Measurements from ENCODE around the gene OR2B2. TPM values are rescaled to one million over a fixed set of nuclear protein-coding genes. Genes with fewer than 3 reads are reported as not detected.

Gene OR2B2
- total RNA-seq, 1 donor: not detected

- no peak for DNase-seq (ENCODE audit: insufficient read length, low spot score, missing footprints)
- Histone ChIP-seq H3K9me3 (ENCODE audit: low read depth, low read length) (no peaks in the 10 kb centered on the region), H3K4me1 (ENCODE audit: insufficient read depth, low read length) (peaks cover 29% of the 10 kb centered on the region), H3K36me3 (ENCODE audit: insufficient read depth, low read length) (no peaks in the 10 kb centered on the region), H3K4me3 (ENCODE audit: insufficient read depth, low read length) (no peak overlapping the region), H3K27ac (ENCODE audit: low read depth, low read length) (no peak overlapping the region), H3K79me2 (ENCODE audit: insufficient read depth, low read length) (no peaks in the 10 kb centered on the region), H2AFZ (ENCODE audit: low read length) (no peak overlapping the region), H4K20me1 (ENCODE audit: insufficient read depth, low read length) (no peaks in the 10 kb centered on the region), H3K4me2 (ENCODE audit: insufficient read depth, low read length) (no peak overlapping the region), H3K27me3 (ENCODE audit: insufficient read depth, low read length) (no peaks in the 10 kb centered on the region)
- no peak for TF ChIP-seq CTCF (IDR thresholded peaks at IDR 0.05; ENCODE audit: extremely low read depth, low read depth, low read length)
These were observed 41.8 kb downstream of the OR2B2 start for GRCh38 chr6:27870291-27870870.

DNA sequence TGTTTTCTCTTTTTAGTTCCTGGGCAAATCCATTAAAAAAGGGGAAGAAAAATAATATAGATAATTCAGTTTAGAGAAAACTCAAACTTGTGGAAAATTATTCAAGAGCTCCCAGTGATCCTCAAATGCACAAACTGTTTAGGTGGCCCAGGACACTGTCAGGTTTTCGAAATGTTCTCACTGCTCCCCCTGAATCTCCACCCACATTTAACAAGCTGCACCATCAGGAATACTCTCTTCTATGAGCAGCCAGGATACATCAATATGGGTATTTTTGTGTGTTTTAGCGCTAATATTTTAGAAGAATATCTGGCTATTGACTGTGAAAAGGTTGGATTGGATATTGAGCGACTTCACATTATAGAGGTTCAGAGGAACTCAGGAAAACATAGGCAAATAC is 43.9 kb downstream of the OR2B2 start:
- H3K4me3 ChIP-seq (ENCODE audit: insufficient read depth, low read length): no peak overlapping the region
- H4K20me1 ChIP-seq (ENCODE audit: insufficient read depth, low read length): no peaks in the 10 kb centered on the region
- peaks cover 22% of the 10 kb centered on the region for H3K4me1 ChIP-seq (ENCODE audit: insufficient read depth, low read length)
- H2AFZ ChIP-seq (ENCODE audit: low read length): peak overlapping the region; percentile 95
- TF ChIP-seq CTCF (IDR thresholded peaks at IDR 0.05; ENCODE audit: extremely low read depth, low read depth, low read length): no peak
- H3K27me3 ChIP-seq (ENCODE audit: insufficient read depth, low read length): no peaks in the 10 kb centered on the region
- no peaks in the 10 kb centered on the region for H3K36me3 ChIP-seq (ENCODE audit: insufficient read depth, low read length)
- H3K79me2 ChIP-seq (ENCODE audit: insufficient read depth, low read length): no peaks in the 10 kb centered on the region
- H3K4me2 ChIP-seq (ENCODE audit: insufficient read depth, low read length): no peak overlapping the region
- DNase-seq (ENCODE audit: insufficient read length, low spot score, missing footprints): no peak
- no peak overlapping the region for H3K27ac ChIP-seq (ENCODE audit: low read depth, low read length)
- no peaks in the 10 kb centered on the region for H3K9me3 ChIP-seq (ENCODE audit: low read depth, low read length)

DNA sequence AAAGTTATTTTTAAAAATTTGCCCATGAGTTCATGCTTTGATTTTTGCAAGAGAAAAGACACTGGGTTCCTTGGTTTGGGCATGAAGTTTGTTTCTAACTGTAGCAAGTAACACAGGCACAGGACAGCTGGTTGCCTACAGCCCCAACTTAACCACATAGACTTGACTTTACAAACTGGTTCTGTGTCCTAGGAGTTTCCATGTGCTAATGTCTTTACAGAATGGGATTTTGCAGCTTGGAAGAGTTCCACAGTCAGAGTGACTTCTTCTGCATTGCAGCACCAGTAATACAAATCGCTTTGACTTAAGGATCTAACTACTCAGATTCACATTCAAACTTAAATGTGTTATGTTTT is 44.3 kb downstream of the OR2B2 start:
- no peak for DNase-seq (ENCODE audit: insufficient read length, low spot score, missing footprints)
- Histone ChIP-seq H3K27ac (ENCODE audit: low read depth, low read length) (peak overlapping the region; percentile 85), H2AFZ (ENCODE audit: low read length) (peak overlapping the region; percentile 95), H3K4me3 (ENCODE audit: insufficient read depth, low read length) (peak overlapping the region; percentile 73), H3K79me2 (ENCODE audit: insufficient read depth, low read length) (no peaks in the 10 kb centered on the region), H3K4me2 (ENCODE audit: insufficient read depth, low read length) (peak overlapping the region; percentile 99), H3K27me3 (ENCODE audit: insufficient read depth, low read length) (no peaks in the 10 kb centered on the region), H3K36me3 (ENCODE audit: insufficient read depth, low read length) (no peaks in the 10 kb centered on the region), H4K20me1 (ENCODE audit: insufficient read depth, low read length) (no peaks in the 10 kb centered on the region), H3K9me3 (ENCODE audit: low read depth, low read length) (no peaks in the 10 kb centered on the region), H3K4me1 (ENCODE audit: insufficient read depth, low read length) (peaks cover 18% of the 10 kb centered on the region)
- TF ChIP-seq CTCF (IDR thresholded peaks at IDR 0.05; ENCODE audit: extremely low read depth, low read depth, low read length): no peak

DNA sequence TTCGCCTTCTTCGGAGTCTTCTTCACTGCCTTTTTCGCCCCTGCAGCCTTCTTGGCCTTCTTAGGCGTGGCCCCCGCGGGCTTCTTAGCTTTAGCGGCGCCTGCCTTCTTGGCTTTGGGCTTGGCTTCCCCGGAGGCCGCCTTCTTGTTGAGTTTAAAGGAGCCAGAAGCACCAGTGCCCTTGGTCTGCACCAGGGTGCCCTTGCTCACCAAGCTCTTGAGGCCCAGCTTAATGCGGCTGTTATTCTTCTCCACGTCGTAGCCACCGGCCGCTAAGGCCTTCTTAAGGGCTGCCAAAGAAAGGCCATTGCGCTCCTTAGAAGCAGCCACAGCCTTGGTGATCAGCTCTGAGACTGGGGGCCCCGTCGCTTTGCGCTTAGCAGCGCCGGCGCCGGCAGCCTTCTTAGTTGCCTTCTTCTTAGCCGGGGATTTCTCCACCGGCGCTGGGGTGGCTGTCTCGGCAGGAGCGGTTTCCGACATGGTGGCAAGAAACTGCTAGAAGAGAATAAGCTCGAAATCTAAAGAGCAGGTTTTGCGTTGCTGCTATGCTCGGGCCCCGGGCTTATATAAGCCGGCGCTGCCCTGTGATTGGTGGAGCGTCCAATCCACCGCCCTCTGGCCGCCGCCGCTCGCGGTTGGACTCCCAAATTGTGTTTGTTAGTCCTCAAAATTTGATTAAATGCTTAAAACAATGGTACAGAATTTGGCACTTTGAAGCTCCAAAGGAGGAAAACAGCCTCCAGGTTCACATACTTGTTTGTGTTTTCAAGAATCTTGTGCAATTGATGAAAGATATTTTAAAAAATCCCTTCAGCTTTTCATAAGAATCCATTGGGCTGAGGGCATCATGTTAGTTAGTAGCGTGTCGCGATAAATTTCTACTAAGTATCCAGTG is 44.9 kb downstream of the OR2B2 start:
- Histone ChIP-seq H3K4me1 (ENCODE audit: insufficient read depth, low read length) (peaks cover 15% of the 10 kb centered on the region), H3K27ac (ENCODE audit: low read depth, low read length) (peak overlapping the region; percentile 85)
- DNase-seq (ENCODE audit: insufficient read length, low spot score, missing footprints): peak; percentile 92

More for the DNA sequence above, 44.9 kb downstream of the OR2B2 start:
- no peak for TF ChIP-seq CTCF (IDR thresholded peaks at IDR 0.05; ENCODE audit: extremely low read depth, low read depth, low read length)
- H3K79me2 ChIP-seq (ENCODE audit: insufficient read depth, low read length): no peaks in the 10 kb centered on the region
- peak overlapping the region; percentile 73 for H3K4me3 ChIP-seq (ENCODE audit: insufficient read depth, low read length)
- H3K27me3 ChIP-seq (ENCODE audit: insufficient read depth, low read length): no peaks in the 10 kb centered on the region
- H3K9me3 ChIP-seq (ENCODE audit: low read depth, low read length): no peaks in the 10 kb centered on the region
- no peaks in the 10 kb centered on the region for H4K20me1 ChIP-seq (ENCODE audit: insufficient read depth, low read length)
- H3K4me2 ChIP-seq (ENCODE audit: insufficient read depth, low read length): peak overlapping the region; percentile 99
- no peaks in the 10 kb centered on the region for H3K36me3 ChIP-seq (ENCODE audit: insufficient read depth, low read length)
- H2AFZ ChIP-seq (ENCODE audit: low read length): peak overlapping the region; percentile 95

Measured in osteoblast (primary cell).